ENCODE measurements around the gene ADGRA1. TPM values are rescaled to one million over a fixed set of nuclear protein-coding genes. Genes with fewer than 3 reads are reported as not detected.

ADGRA1 gene
- total RNA-seq, 4 donors from 2014 or later = not detected

DNA sequence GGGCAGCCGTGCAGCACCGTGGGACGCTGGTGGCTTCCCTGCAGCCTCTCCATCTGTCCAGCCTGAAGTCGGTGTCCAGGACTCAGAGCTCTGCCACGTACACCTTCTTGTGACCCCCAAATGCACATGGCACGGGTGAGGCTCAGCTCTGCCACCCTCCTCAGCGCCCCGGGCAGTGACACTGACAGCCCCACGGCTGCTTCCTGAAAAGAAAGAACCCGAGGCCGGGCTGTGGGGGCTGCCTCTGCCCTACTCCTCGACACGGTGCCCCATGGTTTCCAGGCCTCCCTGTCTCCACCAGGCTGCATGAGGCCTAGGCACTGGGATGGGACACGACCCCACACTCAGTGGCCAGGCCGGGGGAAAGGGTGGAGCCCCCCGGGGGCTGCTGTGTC lies 13.7 kb downstream of the ADGRA1 start:
- H3K9me3 ChIP-seq = no peaks in the 10 kb centered on the region
- peaks cover 3 to 12% (median 12%) of the 10 kb centered on the region in 3 donors for H3K27me3 ChIP-seq
- DNase-seq (no peak), ATAC-seq (no peak)
- H3K27ac ChIP-seq = no peak overlapping the region
- H3K36me3 ChIP-seq = no peaks in the 10 kb centered on the region
- in situ Hi-C loops (cut with MboI; ENCODE audit: low sequenced_read_pairs in 4 of 4) = loop anchor here in 1 of 4 donors (25.0 kb wide), 1 partner anchor 164 kb away; the partner anchor contains the start of gene CFAP46
- H3K4me3 ChIP-seq = no peak overlapping the region
- TF ChIP-seq, protein P1, sequence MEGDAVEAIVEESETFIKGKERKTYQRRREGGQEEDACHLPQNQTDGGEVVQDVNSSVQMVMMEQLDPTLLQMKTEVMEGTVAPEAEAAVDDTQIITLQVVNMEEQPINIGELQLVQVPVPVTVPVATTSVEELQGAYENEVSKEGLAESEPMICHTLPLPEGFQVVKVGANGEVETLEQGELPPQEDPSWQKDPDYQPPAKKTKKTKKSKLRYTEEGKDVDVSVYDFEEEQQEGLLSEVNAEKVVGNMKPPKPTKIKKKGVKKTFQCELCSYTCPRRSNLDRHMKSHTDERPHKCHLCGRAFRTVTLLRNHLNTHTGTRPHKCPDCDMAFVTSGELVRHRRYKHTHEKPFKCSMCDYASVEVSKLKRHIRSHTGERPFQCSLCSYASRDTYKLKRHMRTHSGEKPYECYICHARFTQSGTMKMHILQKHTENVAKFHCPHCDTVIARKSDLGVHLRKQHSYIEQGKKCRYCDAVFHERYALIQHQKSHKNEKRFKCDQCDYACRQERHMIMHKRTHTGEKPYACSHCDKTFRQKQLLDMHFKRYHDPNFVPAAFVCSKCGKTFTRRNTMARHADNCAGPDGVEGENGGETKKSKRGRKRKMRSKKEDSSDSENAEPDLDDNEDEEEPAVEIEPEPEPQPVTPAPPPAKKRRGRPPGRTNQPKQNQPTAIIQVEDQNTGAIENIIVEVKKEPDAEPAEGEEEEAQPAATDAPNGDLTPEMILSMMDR (IDR thresholded peaks at IDR 0.05 in 4 of 5, conservative IDR thresholded peaks at IDR 0.05 in 1 of 5) = no peak
- TF ChIP-seq POLR2A (IDR thresholded peaks at IDR 0.05) = no peak
- intact Hi-C loops (cut with DNase I; ENCODE audit: low total_unique reads) = no loop called here
- H3K4me1 ChIP-seq = no peaks in the 10 kb centered on the region

DNA sequence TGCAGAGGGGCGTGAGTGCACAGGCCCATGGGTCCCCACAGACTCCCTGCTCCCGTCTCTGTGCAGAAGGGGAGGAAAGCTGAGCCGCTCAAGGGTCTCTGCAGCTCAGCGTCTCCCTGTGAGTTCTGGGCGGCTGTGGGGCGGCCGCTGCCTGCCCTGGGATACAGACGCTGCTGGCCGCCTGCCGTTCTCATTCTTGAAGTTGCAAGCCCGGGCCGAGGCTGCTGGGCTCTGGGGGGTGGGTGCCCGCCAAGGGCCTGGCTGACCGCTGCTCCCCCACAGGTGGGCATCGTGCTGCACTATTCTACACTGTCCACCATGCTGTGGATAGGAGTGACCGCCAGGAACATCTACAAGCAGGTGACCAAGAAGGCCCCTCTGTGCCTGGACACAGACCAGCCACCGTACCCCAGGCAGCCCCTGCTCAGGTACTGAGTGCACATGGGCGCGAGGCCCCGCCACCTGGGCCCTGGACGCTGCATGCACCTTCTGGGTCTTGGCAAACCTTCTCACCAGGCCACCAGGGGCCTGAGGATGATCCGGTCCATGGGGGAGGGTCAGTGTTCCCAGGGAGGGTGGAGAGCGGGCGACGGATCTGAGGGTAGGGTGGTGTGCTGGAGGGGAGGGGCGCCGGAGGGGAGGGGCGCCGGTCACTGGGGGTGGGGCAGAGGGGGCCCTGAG lies 14.8 kb downstream of the ADGRA1 start:
- DNase-seq (no peak), ATAC-seq (no peak)
- Histone ChIP-seq H3K9me3 (no peaks in the 10 kb centered on the region), H3K4me1 (no peaks in the 10 kb centered on the region), H3K36me3 (no peaks in the 10 kb centered on the region), H3K27ac (no peak overlapping the region), H3K27me3 (peaks cover 3 to 12% (median 9%) of the 10 kb centered on the region in 3 donors), H3K4me3 (no peak overlapping the region)
- in situ Hi-C loops (cut with MboI; ENCODE audit: low sequenced_read_pairs in 4 of 4) = loop anchor here in 1 of 4 donors (25.0 kb wide), 1 partner anchor 165 kb away; the partner anchor contains the start of gene CFAP46
- intact Hi-C loops (cut with DNase I; ENCODE audit: low total_unique reads) = no loop called here
- TF ChIP-seq, protein P1 (IDR thresholded peaks at IDR 0.05 in 4 of 5, conservative IDR thresholded peaks at IDR 0.05 in 1 of 5) = no peak
- no peak for TF ChIP-seq POLR2A (IDR thresholded peaks at IDR 0.05)

DNA sequence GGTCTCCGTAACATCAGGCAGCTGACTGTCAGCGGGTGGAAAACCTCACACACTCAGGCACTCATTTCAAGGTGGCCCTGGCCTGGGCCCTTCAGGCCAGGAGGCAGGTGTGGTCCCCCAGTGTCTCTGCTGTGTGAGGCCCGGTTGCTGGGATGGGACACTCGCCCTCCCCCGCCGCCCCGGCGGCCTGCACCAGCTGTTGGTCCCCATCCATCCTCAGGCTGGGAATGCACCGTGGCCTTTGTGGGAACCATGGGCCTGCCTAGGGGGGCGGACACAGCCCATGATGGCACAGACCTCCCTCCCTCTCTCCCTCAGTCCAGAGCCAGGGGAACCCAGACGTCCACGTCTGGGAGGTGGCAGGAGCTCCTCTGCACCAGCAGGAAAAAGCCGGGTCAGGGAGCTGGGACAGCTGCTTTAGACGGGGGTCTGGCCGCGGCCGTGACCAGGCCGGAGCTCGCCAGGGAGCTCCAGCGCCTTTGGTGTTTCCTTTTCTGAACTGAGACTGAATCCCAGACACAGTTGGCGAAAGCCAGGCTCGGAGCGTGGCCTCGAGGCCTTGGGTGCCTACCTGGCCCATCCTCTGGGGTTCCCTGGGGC lies 15.7 kb downstream of the ADGRA1 start:
- peaks cover 2 to 12% (median 5%) of the 10 kb centered on the region in 3 donors for H3K27me3 ChIP-seq
- no peak for ATAC-seq

DNA sequence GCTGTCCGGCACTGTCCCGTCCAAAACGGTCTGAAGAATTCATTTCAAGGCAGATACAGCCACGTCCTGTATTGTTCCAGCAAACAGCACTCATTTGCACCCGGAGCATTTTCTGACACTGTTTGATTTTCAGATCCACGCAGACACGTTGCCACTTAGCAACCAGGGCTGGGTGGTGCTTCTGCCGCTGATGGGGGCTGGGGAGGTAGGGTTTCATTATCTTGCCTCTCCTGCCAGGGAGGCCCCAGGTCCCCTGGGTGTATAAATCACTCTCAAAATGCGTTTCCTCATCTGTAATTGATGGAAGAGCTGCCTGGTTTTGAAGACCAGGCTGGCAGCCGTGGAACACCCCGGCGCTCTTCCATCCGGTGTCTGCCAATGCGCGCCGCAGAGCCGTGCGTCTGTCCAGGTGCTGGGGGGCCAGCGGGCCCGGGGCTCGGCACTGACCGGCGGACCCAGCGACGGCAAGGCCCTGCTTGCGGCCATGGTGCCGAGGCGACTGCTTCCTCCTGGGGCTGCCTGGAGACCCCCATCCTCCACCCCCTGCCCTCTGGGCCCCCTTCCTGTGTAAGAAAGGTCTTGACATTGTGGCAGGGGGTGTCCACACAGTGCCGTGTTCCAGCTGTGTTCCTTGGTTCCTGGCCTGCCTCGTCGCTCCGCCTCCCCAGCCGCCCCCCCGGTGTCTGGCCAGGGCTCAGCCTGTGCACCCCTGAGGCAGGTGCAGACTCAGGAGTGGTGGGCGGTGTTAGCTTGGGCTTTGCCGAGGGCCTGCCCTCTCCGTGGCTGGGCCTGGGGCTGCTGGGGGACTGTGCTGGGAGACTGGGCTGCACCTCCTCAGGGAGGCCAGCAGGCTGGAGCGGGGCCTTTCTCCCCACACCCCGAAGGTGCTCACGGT lies 16.6 kb downstream of the ADGRA1 start:
- intact Hi-C loops (cut with DNase I; ENCODE audit: low total_unique reads) = no loop called here

More for the DNA sequence above, 15.7 kb downstream of the ADGRA1 start:
- H3K27ac ChIP-seq = no peak overlapping the region
- in situ Hi-C loops (cut with MboI; ENCODE audit: low sequenced_read_pairs in 4 of 4) (loop anchor here in 1 of 4 donors (25.0 kb wide), 1 partner anchor 166 kb away; the partner anchor contains the start of gene CFAP46), intact Hi-C loops (cut with DNase I; ENCODE audit: low total_unique reads) (no loop called here)
- no peak for TF ChIP-seq POLR2A (IDR thresholded peaks at IDR 0.05)
- TF ChIP-seq, protein P1 (IDR thresholded peaks at IDR 0.05 in 4 of 5, conservative IDR thresholded peaks at IDR 0.05 in 1 of 5) = no peak
- no peak overlapping the region for H3K4me3 ChIP-seq
- no peaks in the 10 kb centered on the region for H3K36me3 ChIP-seq
- H3K9me3 ChIP-seq = no peaks in the 10 kb centered on the region
- DNase-seq = no peak
- no peaks in the 10 kb centered on the region for H3K4me1 ChIP-seq

More for the DNA sequence above, 16.6 kb downstream of the ADGRA1 start:
- Histone ChIP-seq H3K27ac (no peak overlapping the region), H3K27me3 (peaks cover 0 to 12% (median 3%) of the 10 kb centered on the region in 3 donors), H3K4me1 (peaks cover 0 to 2% of the 10 kb centered on the region in 2 donors), H3K4me3 (no peak overlapping the region), H3K36me3 (no peaks in the 10 kb centered on the region), H3K9me3 (no peaks in the 10 kb centered on the region)
- in situ Hi-C loops (cut with MboI; ENCODE audit: low sequenced_read_pairs in 4 of 4) = loop anchor here in 1 of 4 donors (25.0 kb wide), 1 partner anchor 167 kb away; the partner anchor contains the start of gene CFAP46
- TF ChIP-seq POLR2A (IDR thresholded peaks at IDR 0.05) = no peak
- TF ChIP-seq, protein P1 (IDR thresholded peaks at IDR 0.05 in 4 of 5, conservative IDR thresholded peaks at IDR 0.05 in 1 of 5) = no peak
- no peak for ATAC-seq
- no peak for DNase-seq

Measured in gastrocnemius medialis (tissue), 4 donors.